WTC11 (cell line): ENCODE results near the gene WNT8B. TPM values are rescaled to one million over a fixed set of nuclear protein-coding genes. Genes with fewer than 3 reads are reported as not detected.

ENCODE experiments used
- ATAC-seq: fragments of 200-7000 bp; cut with Tn5 transposase; 2 replicates; pipeline ENCODE4 v1.10.0; 2021; ENCODE audit warnings: mild to moderate bottlenecking, moderate library complexity
- CTCF ChIA-PET: fragments of 300-600 bp; sonication (Branson Sonifier 250); formaldehyde crosslinking; loops from one replicate; lab custom pipeline; 2021; ENCODE audit warnings: antibody characterized with exemption; lab: Charles Lee
- POLR2A ChIA-PET: fragments of 350-600 bp; sonication (Branson Sonifier 250); formaldehyde crosslinking; loops from one replicate; lab custom pipeline; 2021; ENCODE audit warnings: antibody characterized with exemption; lab: Charles Lee
- DNase-seq: peaks from one replicate; pipeline ENCODE4 v3.0.0; 2021; ENCODE audit warnings: low spot score
- H3K27ac Mint-ChIP-seq: 2 replicates; pipeline ENCODE4 v1.8.0; 2021; ENCODE audit warnings: mixed read lengths
- H3K27me3 Mint-ChIP-seq: 2 replicates; pipeline ENCODE4 v1.8.0; 2021; ENCODE audit warnings: low read depth, mild to moderate bottlenecking, moderate library complexity, mixed read lengths
- H3K36me3 Mint-ChIP-seq: 2 replicates; pipeline ENCODE4 v1.8.0; 2021; ENCODE audit warnings: mixed read lengths
- H3K4me1 Mint-ChIP-seq: 2 replicates; pipeline ENCODE4 v1.8.0; 2022; ENCODE audit warnings: mixed read lengths
- H3K4me3 Mint-ChIP-seq: 2 replicates; pipeline ENCODE4 v1.8.0; 2021; ENCODE audit warnings: mild to moderate bottlenecking, moderate library complexity, mixed read lengths
- H3K9me3 Mint-ChIP-seq: 2 replicates; pipeline ENCODE4 v1.8.0; 2021; ENCODE audit warnings: mixed read lengths
- ATF3 ChIP-seq: sonication (generic); formaldehyde crosslinking; conservative IDR thresholded peaks from 2 replicates; pipeline ENCODE4 v1.8.1; 2022; ENCODE audit warnings: mild to moderate bottlenecking, missing genetic modification reagents
- ELF4 ChIP-seq: sonication (generic); formaldehyde crosslinking; IDR thresholded peaks from 2 replicates; pipeline ENCODE4 v1.8.1; 2022; ENCODE audit warnings: low read depth, mild to moderate bottlenecking, moderate library complexity, missing genetic modification reagents
- FOXJ3 ChIP-seq: sonication (generic); formaldehyde crosslinking; IDR thresholded peaks from 2 replicates; pipeline ENCODE4 v1.9.0; 2021; ENCODE audit warnings: missing genetic modification reagents, mild to moderate bottlenecking, borderline replicate concordance
- FOXP1 ChIP-seq: sonication (generic); formaldehyde crosslinking; IDR thresholded peaks from 2 replicates; pipeline ENCODE4 v1.8.0; 2022; ENCODE audit warnings: missing genetic modification reagents, mild to moderate bottlenecking, moderate library complexity, borderline replicate concordance
- JUN ChIP-seq: sonication (generic); formaldehyde crosslinking; IDR thresholded peaks from 2 replicates; pipeline ENCODE4 v1.8.0; 2023; ENCODE audit warnings: mild to moderate bottlenecking, missing genetic modification reagents
- KAT7 ChIP-seq: sonication (generic); formaldehyde crosslinking; IDR thresholded peaks from 2 replicates; pipeline ENCODE4 v1.8.1; 2023; ENCODE audit warnings: missing genetic modification reagents, mild to moderate bottlenecking, borderline replicate concordance
- MXD4 ChIP-seq: fragments of 250-450 bp; sonication (Bioruptor Pico); IDR thresholded peaks from 2 replicates; pipeline ENCODE4 v1.8.0; 2021; ENCODE audit warnings: mild to moderate bottlenecking, moderate library complexity, borderline replicate concordance
- OVOL2 ChIP-seq: fragments of 250-450 bp; sonication (Bioruptor Pico); IDR thresholded peaks from 2 replicates; pipeline ENCODE4 v1.9.0; 2021; ENCODE audit warnings: mild to moderate bottlenecking, borderline replicate concordance
- RORB ChIP-seq: fragments of 250-450 bp; sonication (Bioruptor Pico); IDR thresholded peaks from 2 replicates; pipeline ENCODE4 v1.9.0; 2021; ENCODE audit warnings: mild to moderate bottlenecking
- SMAD4 ChIP-seq: sonication (generic); formaldehyde crosslinking; IDR thresholded peaks from 2 replicates; pipeline ENCODE4 v1.8.0; 2022; ENCODE audit warnings: mild to moderate bottlenecking, missing genetic modification reagents
- TEAD1 ChIP-seq: sonication (generic); formaldehyde crosslinking; IDR thresholded peaks from 2 replicates; pipeline ENCODE4 v1.8.0; 2022; ENCODE audit warnings: mild to moderate bottlenecking, missing genetic modification reagents
- total RNA-seq: library from RNA; stranded (reverse); gene quantifications from 3 replicates; pipeline ENCODE4 v1.2.3, GENCODE V29; 2021
- TF ChIP-seq, protein P1 (sequence below): fragments of 250-450 bp; sonication (Bioruptor Pico); conservative IDR thresholded peaks from 2 replicates; pipeline ENCODE4 v1.9.0; 2021; ENCODE audit warnings: mild to moderate bottlenecking
- TF ChIP-seq, protein P2 (sequence below): sonication (generic); formaldehyde crosslinking; IDR thresholded peaks from 2 replicates; pipeline ENCODE4 v1.8.0; 2022; ENCODE audit warnings: mild to moderate bottlenecking, missing genetic modification reagents
- TF ChIP-seq, protein P3 (sequence below): sonication (generic); formaldehyde crosslinking; IDR thresholded peaks from 2 replicates; pipeline ENCODE4 v1.8.1; 2023; ENCODE audit warnings: mild to moderate bottlenecking, missing genetic modification reagents
- TF ChIP-seq, protein P4 (sequence below): fragments of 250-450 bp; sonication (Bioruptor Pico); IDR thresholded peaks from 2 replicates; pipeline ENCODE4 v1.9.0; 2021; ENCODE audit warnings: moderate library complexity, mild to moderate bottlenecking, inconsistent platforms, borderline replicate concordance
- TF ChIP-seq, protein P5 (sequence below): sonication (generic); formaldehyde crosslinking; IDR thresholded peaks from 2 replicates; pipeline ENCODE4 v1.8.1; 2023; ENCODE audit warnings: mild to moderate bottlenecking, missing genetic modification reagents, borderline replicate concordance

WNT8B gene
- total RNA-seq, 1 experiment from 2014 or later: 0.68 TPM

DNA sequence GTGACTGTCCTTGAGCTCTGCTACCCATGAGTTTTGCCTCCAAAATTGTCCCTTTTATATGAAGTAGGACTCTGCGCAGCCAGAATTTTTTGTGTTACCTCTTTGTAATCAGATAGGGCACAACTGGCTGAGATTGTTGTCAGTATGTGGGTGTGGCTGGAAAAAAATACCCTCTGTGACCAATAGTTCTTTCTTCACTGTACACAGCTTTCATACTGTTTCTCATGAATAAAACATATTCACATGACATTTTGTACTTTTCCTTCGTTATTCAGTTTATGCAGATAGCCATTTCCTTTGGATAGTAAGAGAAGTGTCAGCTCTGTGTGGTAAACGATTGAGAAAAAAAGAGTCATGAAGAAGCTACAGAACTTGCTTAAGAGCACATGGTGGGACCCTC is 49.6 kb upstream of the WNT8B start:
- no peaks in the 10 kb centered on the region for H3K4me1 Mint-ChIP-seq
- CTCF ChIA-PET: interaction anchor here (0.6 to 1.0 kb wide), 2 partner anchors 76 to 106 kb away, joined by 3 read pairs; no protein-coding TSS in a partner anchor
- no peak for ATAC-seq

GRCh38 chr10:100419911-100420449 is 42.8 kb upstream of the WNT8B start:
- POLR2A ChIA-PET: no interaction called here
- no peak overlapping the region for H3K27ac Mint-ChIP-seq
- no peak for ATAC-seq

More for the DNA sequence above, 49.6 kb upstream of the WNT8B start:
- peaks cover 18% of the 10 kb centered on the region for H3K27me3 Mint-ChIP-seq
- peaks cover 9% of the 10 kb centered on the region for H3K36me3 Mint-ChIP-seq
- TF ChIP-seq MXD4 (CRISPR knock-in tag): no peak
- TF ChIP-seq FOXJ3 (CRISPR knock-in tag): no peak
- TF ChIP-seq SMAD4: no peak
- TF ChIP-seq, protein P1, sequence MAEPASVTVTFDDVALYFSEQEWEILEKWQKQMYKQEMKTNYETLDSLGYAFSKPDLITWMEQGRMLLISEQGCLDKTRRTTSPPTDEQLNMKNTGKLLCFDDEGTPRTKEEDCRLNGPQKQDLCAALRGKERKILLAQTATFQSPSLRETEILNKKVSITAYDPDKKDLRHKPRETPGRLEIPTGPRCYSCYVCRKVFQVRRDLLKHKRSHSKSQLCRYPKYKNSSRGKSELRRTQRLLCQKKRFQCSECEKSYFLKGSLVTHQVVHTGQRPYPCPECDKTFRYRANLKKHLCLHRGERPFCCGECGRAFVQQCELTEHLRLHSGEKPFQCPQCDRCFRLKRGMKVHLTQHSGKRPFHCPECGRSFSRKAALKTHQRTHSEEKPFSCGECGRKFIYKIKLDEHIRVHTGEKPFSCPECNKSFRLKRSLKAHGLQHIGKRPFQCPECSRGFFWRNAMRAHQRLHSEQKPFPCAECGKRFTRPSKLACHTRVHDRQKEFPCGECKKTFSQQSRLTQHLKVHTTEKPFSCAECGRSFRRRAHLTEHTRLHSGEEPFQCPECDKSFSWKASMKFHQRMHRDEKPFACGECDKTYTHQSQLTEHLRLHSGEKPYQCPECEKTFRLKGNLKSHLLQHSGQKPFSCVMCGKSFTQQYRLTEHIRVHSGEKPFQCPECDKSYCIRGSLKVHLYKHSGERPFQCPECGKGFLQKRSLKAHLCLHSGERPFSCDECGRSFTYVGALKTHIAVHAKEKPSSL: no peak
- TF ChIP-seq, protein P2, sequence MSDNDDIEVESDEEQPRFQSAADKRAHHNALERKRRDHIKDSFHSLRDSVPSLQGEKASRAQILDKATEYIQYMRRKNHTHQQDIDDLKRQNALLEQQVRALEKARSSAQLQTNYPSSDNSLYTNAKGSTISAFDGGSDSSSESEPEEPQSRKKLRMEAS (CRISPR knock-in tag): no peak
- TF ChIP-seq ELF4 (CRISPR knock-in tag): no peak
- TF ChIP-seq, protein P3, sequence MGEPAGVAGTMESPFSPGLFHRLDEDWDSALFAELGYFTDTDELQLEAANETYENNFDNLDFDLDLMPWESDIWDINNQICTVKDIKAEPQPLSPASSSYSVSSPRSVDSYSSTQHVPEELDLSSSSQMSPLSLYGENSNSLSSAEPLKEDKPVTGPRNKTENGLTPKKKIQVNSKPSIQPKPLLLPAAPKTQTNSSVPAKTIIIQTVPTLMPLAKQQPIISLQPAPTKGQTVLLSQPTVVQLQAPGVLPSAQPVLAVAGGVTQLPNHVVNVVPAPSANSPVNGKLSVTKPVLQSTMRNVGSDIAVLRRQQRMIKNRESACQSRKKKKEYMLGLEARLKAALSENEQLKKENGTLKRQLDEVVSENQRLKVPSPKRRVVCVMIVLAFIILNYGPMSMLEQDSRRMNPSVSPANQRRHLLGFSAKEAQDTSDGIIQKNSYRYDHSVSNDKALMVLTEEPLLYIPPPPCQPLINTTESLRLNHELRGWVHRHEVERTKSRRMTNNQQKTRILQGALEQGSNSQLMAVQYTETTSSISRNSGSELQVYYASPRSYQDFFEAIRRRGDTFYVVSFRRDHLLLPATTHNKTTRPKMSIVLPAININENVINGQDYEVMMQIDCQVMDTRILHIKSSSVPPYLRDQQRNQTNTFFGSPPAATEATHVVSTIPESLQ (CRISPR knock-in tag): no peak
- TF ChIP-seq, all 79 proteins: peak for 0
- H3K27ac Mint-ChIP-seq: no peak overlapping the region
- DNase-seq: no peak
- POLR2A ChIA-PET: no interaction called here
- H3K4me3 Mint-ChIP-seq: no peak overlapping the region
- H3K9me3 Mint-ChIP-seq: peaks cover 13% of the 10 kb centered on the region

More at GRCh38 chr10:100419911-100420449, 42.8 kb upstream of the WNT8B start:
- Mint-ChIP-seq H3K9me3 (no peaks in the 10 kb centered on the region), H3K4me1 (no peaks in the 10 kb centered on the region), H3K36me3 (no peaks in the 10 kb centered on the region), H3K4me3 (no peak overlapping the region), H3K27me3 (peaks cover 8% of the 10 kb centered on the region)
- TF ChIP-seq FOXJ3 (CRISPR knock-in tag) (no peak), TEAD1 (CRISPR knock-in tag) (no peak), ATF3 (CRISPR knock-in tag) (no peak), RORB (CRISPR knock-in tag) (no peak), OVOL2 (no peak), FOXP1 (CRISPR knock-in tag) (no peak), KAT7 (CRISPR knock-in tag) (no peak), MXD4 (CRISPR knock-in tag) (no peak), JUN (CRISPR knock-in tag) (no peak)
- TF ChIP-seq, protein P4, sequence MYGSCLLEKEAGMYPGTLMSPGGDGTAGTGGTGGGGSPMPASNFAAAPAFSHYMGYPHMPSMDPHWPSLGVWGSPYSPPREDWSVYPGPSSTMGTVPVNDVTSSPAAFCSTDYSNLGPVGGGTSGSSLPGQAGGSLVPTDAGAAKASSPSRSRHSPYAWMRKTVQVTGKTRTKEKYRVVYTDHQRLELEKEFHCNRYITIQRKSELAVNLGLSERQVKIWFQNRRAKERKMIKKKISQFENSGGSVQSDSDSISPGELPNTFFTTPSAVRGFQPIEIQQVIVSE (CRISPR knock-in tag): no peak
- TF ChIP-seq, protein P1: no peak
- TF ChIP-seq, protein P5, sequence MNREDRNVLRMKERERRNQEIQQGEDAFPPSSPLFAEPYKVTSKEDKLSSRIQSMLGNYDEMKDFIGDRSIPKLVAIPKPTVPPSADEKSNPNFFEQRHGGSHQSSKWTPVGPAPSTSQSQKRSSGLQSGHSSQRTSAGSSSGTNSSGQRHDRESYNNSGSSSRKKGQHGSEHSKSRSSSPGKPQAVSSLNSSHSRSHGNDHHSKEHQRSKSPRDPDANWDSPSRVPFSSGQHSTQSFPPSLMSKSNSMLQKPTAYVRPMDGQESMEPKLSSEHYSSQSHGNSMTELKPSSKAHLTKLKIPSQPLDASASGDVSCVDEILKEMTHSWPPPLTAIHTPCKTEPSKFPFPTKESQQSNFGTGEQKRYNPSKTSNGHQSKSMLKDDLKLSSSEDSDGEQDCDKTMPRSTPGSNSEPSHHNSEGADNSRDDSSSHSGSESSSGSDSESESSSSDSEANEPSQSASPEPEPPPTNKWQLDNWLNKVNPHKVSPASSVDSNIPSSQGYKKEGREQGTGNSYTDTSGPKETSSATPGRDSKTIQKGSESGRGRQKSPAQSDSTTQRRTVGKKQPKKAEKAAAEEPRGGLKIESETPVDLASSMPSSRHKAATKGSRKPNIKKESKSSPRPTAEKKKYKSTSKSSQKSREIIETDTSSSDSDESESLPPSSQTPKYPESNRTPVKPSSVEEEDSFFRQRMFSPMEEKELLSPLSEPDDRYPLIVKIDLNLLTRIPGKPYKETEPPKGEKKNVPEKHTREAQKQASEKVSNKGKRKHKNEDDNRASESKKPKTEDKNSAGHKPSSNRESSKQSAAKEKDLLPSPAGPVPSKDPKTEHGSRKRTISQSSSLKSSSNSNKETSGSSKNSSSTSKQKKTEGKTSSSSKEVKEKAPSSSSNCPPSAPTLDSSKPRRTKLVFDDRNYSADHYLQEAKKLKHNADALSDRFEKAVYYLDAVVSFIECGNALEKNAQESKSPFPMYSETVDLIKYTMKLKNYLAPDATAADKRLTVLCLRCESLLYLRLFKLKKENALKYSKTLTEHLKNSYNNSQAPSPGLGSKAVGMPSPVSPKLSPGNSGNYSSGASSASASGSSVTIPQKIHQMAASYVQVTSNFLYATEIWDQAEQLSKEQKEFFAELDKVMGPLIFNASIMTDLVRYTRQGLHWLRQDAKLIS (CRISPR knock-in tag): no peak
- CTCF ChIA-PET: interaction anchor here (1.3 kb wide), 1 partner anchor 14 kb away, joined by 4 read pairs; no protein-coding TSS in a partner anchor
- DNase-seq: no peak
